SHP77 treated with DMSO at 0.1 percent for 48 hours (cell line): Measurements from ENCODE around the gene RTN4.
A peak's percentile ranks its signal among the peaks of the same experiment; 100 is the strongest.
"Not testable (repeated sequence)": the region's sequence is repeated elsewhere in the genome, so short reads cannot be mapped to it uniquely, and the experiment has no call there.

Experiments
- DNase-seq: peaks from one replicate; lab custom pipeline; 2025; lab: John Stamatoyannopoulos, UW

RTN4 gene

DNA sequence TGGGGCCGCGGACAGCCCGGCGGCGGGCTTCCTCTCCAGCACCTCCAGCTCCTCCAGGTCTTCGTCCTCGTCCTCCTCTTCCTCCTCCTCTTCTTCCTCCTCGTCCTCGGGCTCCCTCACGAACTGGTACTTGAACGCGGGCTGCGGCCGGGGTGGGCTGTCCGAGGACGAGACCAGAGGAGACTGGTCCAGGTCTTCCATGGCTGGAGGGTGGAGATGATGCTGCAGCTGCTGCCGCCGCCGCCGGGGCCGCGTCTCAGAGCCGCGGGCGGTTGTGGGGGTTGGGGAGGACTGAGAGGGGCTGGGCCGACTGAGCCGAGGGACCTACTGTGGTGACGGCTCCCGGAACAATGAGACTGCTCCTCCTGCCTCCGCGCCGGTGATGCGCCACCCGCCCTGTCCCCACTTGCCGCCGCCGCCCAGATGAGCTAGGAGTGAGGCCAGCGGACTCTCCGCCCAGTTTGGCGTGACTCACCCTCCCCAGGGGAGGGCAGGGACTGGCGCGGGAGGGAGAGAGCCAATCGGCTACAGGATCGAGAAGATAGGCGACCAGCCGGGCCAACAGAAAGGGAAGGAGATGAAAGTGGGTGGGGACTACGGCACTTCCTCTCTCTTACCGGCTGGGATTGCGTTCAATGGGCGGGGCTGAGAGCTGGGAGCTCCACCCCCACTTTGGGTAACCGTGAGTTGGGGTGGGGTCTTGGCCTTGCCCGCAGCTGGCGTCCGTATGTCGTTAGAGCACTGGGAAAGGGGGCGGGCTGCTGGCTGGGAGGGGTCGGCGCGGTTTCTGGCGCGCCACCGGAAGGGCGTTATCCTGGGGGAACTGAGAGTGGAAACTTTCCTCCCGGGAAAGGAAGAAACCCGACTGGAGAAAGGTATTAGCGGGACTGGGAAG lies at the start of gene RTN4:
Gene RTN4, minus strand, starts transcription at position 352 of the 895 bp plus-strand sequence. Its CDS starts 151 bp downstream, at position 201.
- DNase-seq = peak; percentile 100

- no peak for DNase-seq
Measured at GRCh38 chr2:55099493-55099877, 49.2 kb upstream of the RTN4 start.

GRCh38 chr2:55097461-55098410 lies 47.5 kb upstream of the RTN4 start:
- no peak for DNase-seq

DNA sequence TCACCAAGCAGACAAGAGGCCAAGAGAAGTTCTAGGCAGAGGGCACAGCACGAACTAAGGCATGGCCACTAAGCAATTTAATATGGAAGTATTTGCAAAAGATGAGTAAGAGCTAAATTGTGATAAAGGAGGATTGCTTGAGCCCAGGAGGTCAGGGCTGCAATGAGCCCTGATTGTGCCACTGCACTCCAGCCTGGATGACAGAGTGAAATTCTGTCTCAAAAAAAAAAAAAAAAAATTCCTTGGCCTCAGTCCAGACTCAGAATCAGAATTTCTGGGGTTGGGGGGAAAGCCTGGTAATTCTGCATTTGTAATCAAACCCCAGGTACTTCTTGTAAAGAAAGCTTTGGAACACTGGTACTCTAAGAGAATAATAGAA lies 46.8 kb upstream of the RTN4 start:
- no peak for DNase-seq

DNA sequence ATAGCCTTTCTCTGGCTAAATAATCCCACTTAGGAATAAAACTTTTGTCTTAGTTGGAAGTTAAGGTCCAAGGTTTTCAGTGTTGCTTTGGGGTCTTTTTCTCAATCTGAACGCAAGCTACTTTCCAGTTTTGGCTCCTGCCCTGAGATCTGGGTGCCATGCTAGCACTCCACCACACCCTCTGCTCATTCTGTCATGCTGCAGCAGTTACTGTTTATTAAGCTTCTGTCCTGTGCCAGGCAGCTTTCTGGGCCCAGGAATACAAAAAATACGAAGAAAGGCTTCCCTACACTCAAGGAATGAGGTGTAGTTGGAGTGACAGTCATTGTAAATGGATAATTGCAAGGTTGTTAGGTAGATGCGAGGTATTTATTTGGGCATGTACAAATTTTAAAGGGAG lies 46.3 kb upstream of the RTN4 start:
- no peak for DNase-seq

- DNase-seq = no peak
Measured at GRCh38 chr2:55093381-55093780, 43.1 kb upstream of the RTN4 start.

GRCh38 chr2:55092439-55092838 lies 42.2 kb upstream of the RTN4 start:
- DNase-seq = no peak

- not testable (repeated sequence) for DNase-seq
Measured at GRCh38 chr2:55091681-55092080, 41.4 kb upstream of the RTN4 start.

GRCh38 chr2:55090702-55091101 lies 40.5 kb upstream of the RTN4 start:
- no peak for DNase-seq

GRCh38 chr2:55089726-55090125 lies 39.5 kb upstream of the RTN4 start:
- DNase-seq = no peak

DNA sequence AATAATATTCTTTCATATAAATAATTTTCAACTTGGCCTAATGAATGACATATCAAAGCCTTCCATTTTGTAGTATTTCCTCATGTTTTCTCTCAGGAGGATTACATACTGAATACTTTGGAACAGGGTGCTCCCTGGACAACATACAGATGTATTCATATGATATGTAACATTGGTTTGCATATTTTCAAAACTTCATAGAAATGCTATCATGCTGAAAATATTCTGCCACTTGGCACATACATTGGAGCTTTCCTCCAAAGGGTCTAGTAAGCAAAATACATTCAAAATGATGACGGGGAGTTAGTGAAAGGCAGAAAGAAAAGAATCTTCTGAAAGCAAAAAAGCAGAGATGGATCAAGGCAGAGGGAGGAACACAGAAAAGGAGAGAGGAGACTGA lies 38.1 kb upstream of the RTN4 start:
- DNase-seq = no peak

DNA sequence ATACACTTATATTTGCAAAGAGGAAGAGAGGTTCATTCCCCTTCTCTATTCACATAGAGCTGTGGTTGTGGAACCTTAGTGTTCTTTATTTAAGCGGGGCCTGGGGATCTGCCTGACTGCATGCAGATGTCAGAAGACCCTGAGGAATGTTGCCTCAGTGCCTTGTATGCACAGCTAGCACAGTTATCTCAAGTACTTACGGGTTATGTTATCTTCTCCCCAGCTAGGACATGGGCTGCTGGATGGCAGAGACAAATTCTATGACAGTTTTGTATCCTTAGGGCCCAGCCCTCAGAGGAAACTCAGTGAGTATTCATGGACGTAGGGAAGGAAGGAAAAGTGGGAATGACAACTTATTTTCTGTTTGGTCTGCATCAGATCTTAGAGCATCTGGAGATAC lies 37.7 kb upstream of the RTN4 start:
- DNase-seq = no peak

DNA sequence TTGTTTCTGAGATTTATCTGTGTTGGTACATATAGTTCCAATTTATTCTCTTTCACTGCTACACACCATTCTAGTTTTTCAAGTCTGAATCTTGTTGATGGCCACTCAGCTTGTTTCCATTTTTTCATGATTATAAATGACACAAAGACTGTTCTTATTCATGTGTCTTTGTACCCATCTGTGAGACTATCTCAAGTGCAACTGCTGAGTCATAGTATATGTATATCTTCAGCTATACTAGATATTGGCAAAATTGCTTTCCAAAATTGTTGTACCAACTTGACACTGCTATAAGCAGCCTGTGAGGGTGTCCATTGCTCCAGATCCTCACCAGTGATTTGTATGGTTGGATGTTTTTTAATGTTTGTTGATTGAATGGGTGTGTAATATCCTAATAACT lies 37.2 kb upstream of the RTN4 start:
- no peak for DNase-seq

GRCh38 chr2:55085113-55086040 lies 35.1 kb upstream of the RTN4 start:
- no peak for DNase-seq

DNA sequence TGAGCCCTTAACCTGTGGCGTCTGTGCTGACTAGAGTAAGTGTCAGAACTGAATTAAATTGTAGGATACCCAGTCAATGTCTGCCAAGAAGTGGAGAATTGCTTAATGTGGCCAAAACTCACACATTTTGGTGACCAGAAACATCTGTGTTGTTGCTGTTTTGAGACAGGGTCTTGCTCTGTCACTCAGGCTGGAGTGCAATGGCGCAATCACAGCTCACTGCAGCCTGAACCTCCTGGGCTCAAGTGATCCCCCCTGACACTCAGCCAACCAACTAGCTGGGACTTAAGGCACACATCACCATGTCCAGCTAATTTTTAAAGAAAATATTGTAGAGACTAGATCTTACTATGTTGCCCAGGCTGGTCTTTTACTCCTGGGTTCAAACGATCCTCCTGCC lies 34.4 kb upstream of the RTN4 start:
- no peak for DNase-seq

DNA sequence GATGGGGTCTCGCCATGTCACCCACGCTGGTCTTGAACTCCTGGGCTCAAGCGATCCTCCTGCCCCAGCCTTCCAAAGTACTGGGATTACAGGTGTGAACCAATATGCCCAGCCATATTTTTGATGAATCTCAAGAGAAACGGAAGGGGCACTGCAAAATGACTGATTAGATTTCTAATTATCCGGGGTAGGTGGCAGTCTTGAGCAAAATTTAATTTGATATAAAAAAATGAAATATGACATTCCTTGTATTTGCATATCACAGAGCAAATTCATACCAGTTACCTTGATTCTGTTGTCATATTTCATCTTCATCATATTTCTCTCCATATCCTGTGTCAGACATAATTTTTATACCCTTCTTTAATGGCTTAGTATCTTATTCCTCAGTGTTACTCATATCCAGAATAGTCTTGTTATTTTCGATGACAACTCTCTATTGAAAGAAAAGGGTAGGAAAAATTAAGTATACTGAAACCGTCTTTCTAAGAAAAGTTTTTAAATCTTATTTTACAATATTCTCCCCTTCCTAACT lies 30.0 kb upstream of the RTN4 start:
- DNase-seq = no peak

GRCh38 chr2:55078956-55079355 lies 28.7 kb upstream of the RTN4 start:
- no peak for DNase-seq

DNA sequence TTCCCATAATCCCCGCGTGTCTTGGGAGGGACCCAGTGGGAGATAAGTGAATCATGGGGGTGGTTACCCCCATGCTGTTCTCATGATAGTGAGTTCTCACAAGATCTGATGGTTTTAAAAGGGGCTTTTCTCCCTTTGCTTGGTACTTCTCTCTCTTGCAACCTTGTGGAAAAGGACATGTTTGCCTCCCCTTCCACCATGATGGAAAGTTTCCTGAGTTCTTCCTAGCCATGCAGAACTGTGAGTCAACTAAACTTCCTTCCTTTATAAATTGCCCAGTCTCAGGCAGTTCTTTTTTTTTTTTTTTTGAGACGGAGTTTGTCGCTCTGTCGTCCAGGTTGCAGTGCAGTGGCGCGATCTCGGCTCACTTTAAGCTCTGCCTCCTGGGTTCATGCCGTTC lies 26.5 kb upstream of the RTN4 start:
- no peak for DNase-seq

DNA sequence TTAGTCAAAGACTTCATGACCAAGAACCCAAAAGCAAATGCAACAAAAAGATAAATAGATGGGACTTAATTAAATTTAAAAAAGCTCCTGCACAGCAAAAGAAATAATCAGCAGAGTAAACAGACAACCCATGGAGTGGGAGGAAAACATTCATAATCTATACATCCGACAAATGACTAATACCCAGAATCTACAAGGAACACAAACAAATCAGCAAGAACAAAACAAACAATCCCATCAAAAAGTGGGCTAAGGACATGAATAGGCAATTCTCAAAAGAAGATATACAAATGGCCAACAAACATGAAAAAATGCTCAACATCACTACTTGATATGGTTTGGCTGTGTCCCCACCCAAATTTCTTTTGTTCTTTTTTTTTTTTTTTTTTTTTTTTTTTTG lies 25.8 kb upstream of the RTN4 start:
- DNase-seq = not testable (repeated sequence)

DNA sequence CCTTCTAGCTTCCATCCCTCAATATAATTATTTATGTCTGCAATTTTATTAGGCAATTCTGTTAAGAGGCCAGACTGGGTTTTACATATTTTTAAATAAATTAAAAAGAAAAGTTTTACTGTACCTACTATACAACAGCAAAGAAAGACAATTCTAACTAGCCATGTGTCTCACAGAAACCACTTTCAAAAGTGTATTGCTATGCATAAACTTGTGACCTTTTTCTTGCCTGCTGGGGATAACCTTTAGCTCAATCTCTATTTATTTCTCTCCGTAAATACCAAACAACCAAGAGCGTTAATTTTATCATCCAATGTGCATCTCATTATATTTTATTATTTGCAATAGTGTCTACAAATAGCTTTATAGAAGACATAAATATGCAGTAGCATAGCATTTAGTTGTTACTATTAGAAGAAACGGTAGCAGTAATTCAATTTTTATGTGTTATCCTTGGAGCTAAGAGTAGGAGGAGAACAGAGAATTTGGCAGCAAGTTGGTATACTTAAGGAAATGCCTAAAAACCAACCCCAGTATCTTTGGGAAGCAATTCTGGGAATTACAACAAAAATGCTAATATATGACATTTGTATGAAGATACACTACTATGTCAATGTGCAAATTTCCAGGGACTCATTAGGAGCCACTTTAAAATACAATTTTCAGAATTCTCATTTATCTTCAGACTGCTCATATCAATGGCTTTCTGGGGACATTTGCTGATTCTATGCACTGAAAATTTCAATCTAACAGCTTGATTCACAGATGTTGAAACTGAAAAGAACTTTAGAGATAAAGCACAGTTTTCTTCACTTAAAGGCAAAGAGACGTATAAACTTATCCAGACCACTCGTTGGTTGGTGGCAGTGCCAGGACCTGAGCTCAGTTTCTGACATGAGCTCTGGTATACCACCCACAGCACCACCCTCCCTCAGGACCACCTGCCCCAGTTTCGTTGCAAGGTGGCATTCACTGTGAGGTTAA lies 23.0 kb upstream of the RTN4 start:
- no peak for DNase-seq
